ENCODE measurements around the gene UGT8.

DNA sequence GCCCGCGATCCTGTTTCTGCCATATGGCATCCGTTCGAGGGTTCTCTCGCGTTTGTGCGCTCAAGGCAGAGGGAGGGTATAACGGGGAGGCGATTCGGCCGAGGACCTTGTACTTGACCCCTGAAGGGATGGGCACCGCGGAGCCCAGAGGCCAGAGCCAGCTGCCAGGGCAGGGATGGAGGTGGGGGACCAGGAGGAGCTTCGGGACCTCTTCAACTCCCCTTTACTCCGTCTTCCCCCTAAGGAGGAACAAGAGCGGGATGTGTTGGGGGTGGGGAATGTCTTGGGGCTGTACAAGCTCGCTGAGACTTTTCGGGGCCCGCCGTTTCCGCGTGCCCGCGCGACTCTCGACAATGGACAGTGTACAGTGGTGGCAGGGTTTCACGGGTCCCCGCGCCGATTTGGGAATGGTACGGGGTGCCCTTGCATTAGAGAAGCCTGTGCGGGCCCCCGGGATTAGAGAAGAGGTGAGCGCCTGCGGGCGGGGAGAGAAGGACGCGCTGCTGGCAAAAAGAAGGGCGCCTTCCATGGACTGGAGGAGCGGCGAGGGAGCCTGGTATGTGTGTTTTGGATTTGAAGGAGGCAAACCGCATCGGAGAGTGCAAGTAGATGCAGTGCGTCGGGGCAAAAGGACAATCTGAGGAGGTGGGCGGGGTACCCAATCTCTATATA lies 760 bp downstream of the UGT8 start:
- TF ChIP-seq, protein P1, sequence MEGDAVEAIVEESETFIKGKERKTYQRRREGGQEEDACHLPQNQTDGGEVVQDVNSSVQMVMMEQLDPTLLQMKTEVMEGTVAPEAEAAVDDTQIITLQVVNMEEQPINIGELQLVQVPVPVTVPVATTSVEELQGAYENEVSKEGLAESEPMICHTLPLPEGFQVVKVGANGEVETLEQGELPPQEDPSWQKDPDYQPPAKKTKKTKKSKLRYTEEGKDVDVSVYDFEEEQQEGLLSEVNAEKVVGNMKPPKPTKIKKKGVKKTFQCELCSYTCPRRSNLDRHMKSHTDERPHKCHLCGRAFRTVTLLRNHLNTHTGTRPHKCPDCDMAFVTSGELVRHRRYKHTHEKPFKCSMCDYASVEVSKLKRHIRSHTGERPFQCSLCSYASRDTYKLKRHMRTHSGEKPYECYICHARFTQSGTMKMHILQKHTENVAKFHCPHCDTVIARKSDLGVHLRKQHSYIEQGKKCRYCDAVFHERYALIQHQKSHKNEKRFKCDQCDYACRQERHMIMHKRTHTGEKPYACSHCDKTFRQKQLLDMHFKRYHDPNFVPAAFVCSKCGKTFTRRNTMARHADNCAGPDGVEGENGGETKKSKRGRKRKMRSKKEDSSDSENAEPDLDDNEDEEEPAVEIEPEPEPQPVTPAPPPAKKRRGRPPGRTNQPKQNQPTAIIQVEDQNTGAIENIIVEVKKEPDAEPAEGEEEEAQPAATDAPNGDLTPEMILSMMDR (IDR thresholded peaks at IDR 0.05) = no peak
- no peak for TF ChIP-seq POLR2A (IDR thresholded peaks at IDR 0.05)
